ENCODE data around the gene FYN.

The FYN gene

DNA sequence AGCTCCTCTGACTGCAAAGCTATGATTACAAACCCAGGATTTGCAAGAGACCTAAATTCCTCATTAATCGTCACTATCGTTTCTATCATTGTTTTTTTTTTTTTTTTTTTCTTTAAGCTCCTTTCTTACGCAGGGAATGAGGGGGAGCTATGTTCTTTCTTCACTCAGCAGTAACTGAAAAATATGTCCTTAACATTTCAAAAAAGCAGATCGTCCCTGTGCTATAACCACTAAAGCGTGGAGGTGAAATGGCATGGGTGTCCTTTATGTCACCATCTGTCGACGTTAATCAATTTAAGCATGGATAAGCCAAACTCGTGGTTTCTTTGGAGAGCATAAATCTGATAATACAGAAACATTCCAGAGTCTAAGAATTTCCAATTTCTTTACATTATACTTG lies 199.7 kb downstream of the FYN start:
- DNase-seq = no peak

- no peak for DNase-seq
These were observed 200.3 kb downstream of the FYN start for GRCh38 chr6:111672761-111673450.

- DNase-seq = no peak
These were observed 203.9 kb downstream of the FYN start for GRCh38 chr6:111669326-111669725.

- DNase-seq = no peak
These were observed 204.8 kb downstream of the FYN start for GRCh38 chr6:111668410-111668809.

DNA sequence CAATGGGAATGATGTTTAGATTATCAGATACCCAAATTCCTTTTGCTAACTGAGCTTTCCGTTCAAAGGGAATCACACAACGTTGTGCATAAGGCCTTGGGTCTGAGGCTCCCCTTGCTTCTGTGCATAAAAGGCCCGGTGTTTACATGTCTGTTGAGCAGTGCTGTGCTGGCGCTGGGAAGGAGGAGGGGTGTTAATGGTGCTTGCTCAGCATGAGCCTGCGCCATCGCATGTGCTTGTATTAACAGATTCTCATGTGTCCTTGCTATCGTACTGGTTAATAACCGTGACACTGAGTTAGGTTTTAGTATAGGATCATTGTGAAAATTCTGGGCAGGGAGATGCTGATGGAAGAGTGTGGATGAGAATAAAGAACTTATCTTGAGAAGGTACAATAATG lies 205.3 kb downstream of the FYN start:
- no peak for DNase-seq

- no peak for DNase-seq
These were observed 206.4 kb downstream of the FYN start for GRCh38 chr6:111666847-111667246.

DNA sequence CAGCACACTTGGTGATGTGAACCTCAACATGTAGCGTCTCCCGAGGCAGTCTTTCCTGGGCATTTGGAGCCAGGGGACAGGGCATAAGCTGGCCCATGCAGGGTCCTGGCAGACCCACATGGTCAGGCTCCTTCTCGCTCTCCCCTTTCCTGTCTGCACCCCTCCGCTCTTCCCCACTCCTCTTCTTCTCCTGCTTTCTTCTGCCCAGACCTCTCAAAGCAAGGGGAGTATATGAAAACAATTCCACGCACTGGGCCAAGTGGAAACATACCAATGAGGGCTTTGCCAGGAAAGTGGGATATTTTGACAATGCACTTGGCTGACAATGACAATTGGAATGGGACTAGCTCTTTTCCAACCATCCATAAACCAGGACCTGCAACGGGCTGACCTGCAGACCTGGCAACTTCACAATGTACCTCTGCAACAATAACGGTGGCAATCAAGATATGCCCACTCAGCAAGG lies 208.7 kb downstream of the FYN start:
- no peak for DNase-seq

DNA sequence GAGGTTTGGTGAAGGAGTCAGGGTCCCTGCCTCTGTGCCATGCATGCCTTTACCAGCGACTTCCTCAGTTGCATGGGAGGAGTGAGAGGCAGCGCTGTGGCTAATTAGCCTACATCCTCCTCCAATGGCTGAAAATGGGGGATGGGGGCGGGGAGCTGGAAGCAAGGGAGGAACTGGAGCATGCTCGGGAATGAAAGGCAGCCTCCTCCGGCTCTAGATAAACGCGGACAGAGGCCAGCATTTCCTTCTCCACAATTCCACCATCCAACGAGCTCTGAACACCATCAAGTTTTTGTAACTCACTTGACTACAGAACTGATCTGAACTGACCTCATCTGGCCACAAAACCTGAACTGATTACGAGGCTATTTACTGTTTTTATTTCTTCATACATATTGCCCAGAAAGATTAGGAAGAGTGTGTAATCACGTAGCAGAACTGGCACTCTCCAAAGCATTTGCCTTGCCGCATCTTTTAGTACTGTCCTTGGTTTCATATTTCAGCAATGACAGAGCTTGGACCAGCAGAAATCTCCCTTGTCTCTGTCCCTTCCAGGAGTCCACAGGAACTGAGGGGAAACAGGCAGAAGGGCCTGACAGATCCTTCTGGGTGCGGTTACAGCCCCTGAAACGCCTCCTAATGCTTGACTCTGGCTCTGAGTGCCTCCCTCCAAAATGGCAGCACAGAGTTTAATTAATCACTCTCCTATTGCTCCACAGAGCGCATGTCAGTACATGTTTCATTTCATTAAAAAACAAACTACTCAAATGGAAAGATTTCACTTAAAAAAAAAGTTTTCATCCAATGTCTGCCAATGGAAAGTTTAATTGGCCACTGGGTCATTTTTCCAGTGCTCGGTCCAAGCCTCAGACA lies 209.3 kb downstream of the FYN start:
- DNase-seq = no peak

- DNase-seq = no peak
These were observed 210.3 kb downstream of the FYN start for GRCh38 chr6:111662794-111663593.

DNA sequence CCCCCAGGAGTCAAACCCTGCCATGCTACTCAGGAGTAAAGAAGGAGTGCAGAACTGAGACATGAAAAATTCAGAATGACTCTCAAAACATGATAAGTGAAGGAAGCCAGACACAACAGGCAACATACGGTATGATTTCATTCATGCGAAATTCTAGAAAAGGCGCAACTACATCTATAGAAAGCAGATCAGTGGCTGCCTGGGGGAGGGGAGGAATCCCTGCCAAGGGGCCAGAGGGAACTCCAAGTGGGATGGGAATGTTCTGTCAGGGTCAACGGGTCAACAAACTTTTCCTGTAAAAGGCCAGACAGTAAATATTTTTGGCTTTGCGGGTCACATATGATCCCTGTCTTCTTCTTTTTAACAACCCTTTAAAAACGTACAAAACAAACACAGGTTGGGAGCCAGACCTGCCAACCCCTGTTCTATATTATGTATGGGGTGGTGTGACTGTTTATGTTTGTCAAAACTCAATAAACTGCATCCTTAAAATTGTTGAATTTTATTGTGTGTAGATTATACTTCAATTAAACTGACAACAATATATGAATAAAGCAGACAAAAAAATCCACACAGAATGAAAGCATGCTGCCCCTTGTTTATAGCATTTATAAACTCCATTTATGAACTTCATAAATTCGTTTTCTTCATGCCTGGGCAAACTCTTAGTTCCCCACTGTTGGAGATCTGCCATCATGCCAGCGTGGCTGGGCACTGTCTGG lies 211.0 kb downstream of the FYN start:
- DNase-seq = no peak

- DNase-seq = no peak
These were observed 211.7 kb downstream of the FYN start for GRCh38 chr6:111661541-111662061.

DNA sequence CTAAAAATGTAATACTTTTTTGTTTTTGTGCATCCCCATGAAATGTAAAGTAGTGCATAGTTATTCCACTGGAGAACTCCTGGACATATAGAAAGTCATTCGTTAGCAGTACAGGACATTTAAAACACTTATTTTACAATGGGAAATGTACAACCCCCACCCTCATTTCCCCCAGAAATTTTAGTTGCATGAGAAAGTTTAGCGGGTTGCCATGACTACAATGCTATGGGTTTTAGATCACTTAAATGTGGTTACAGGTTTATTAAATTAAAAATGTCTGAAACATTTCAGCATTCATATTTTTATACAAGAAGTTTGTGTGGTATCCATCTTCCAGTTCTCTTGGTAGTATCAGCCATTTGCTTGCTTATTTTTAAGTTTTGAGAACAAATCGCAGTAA lies 212.7 kb downstream of the FYN start:
- no peak for DNase-seq

GRCh38 chr6:111658462-111659154 lies 214.6 kb downstream of the FYN start:
- DNase-seq = no peak

- no peak for DNase-seq
These were observed 216.1 kb downstream of the FYN start for GRCh38 chr6:111657146-111657545.

GRCh38 chr6:111653979-111654378 lies 219.3 kb downstream of the FYN start:
- no peak for DNase-seq

GRCh38 chr6:111653434-111653833 lies 219.8 kb downstream of the FYN start:
- no peak for DNase-seq

GRCh38 chr6:111652156-111652555 lies 221.1 kb downstream of the FYN start:
- no peak for DNase-seq

GRCh38 chr6:111651185-111652034 lies 221.8 kb downstream of the FYN start:
- DNase-seq = no peak

GRCh38 chr6:111650049-111650448 lies 223.2 kb downstream of the FYN start:
- DNase-seq = no peak

DNA sequence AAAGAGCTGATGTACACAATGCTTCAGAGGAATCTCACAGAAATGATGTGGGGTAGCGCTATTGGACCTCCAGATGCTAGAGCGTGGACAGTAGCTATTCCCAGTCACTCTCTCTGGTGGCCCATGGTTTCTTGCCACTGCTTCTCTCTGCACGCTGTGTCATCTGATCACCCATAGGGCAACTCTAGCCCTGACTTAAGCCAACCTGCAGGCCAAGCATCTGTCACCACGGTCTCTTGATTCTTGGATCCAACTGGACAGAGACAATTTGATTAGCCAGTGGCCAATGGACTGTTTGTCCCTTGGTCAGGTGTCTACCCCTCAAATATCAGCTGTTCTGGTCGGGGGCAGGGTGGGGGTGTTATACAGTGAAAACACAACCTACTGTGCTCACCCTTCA lies 225.2 kb downstream of the FYN start:
- no peak for DNase-seq

DNA sequence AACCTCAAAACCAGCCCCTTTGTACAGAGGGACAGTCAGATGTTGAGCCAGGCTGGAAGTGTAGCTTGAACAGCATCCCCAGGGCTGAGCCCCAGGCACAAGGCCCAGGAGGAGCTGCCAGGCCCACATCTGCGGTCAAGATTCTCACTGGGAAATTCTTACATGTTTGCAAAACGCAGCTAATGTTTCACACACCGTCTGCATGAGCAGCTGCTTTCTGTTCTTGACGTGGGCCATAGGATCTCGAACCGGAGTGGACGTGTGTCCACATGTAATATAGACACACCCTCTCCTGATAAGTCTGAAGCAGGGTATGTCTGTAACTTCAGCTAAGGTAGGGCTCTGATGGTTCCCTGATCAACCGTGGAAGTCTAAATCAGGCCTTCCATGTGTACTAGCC lies 226.3 kb downstream of the FYN start:
- no peak for DNase-seq
